Measurements from ENCODE around the gene PDGFD. TPM values are rescaled to one million over a fixed set of nuclear protein-coding genes. Genes with fewer than 3 reads are reported as not detected.

The PDGFD gene
- total RNA-seq, 1 donor from 2014 or later = 21.9 TPM

DNA sequence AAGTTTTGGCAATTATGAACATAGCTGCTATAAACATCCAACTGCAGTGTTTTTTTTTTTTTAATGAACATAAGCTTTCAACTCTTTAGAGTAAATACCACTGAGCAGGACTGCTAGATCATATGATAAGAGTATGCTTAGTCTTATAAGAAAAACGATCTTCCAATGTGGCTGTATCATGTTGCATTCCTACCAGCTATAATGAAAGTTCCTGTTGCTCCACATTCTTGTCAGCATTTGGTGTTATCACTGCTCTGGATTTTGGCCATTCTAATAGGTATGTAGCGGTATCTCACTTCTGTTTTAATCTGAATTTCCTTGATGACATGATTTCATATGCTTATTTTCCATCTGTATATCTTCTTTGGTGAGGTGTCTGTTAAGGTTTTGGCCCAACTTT, 50.4 kb downstream of the PDGFD start:
- H3K36me3 ChIP-seq = no peaks in the 10 kb centered on the region
- TF ChIP-seq POLR2A (IDR thresholded peaks at IDR 0.05) (no peak), POLR2AphosphoS5 (IDR thresholded peaks at IDR 0.05; ENCODE audit: insufficient read depth in 1 of 2, low read depth in 1 of 2) (no peak)
- TF ChIP-seq, protein P1, sequence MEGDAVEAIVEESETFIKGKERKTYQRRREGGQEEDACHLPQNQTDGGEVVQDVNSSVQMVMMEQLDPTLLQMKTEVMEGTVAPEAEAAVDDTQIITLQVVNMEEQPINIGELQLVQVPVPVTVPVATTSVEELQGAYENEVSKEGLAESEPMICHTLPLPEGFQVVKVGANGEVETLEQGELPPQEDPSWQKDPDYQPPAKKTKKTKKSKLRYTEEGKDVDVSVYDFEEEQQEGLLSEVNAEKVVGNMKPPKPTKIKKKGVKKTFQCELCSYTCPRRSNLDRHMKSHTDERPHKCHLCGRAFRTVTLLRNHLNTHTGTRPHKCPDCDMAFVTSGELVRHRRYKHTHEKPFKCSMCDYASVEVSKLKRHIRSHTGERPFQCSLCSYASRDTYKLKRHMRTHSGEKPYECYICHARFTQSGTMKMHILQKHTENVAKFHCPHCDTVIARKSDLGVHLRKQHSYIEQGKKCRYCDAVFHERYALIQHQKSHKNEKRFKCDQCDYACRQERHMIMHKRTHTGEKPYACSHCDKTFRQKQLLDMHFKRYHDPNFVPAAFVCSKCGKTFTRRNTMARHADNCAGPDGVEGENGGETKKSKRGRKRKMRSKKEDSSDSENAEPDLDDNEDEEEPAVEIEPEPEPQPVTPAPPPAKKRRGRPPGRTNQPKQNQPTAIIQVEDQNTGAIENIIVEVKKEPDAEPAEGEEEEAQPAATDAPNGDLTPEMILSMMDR (IDR thresholded peaks at IDR 0.05) = no peak
- H3K9me3 ChIP-seq = no peaks in the 10 kb centered on the region
- intact Hi-C loops (cut with DNase I) = no loop called here
- H3K27ac ChIP-seq = no peak overlapping the region
- H3K27me3 ChIP-seq = no peaks in the 10 kb centered on the region
- H3K4me1 ChIP-seq = no peaks in the 10 kb centered on the region
- no peak for DNase-seq (ENCODE audit: extremely low spot score in 2 of 2)
- no peak overlapping the region for H3K4me3 ChIP-seq

DNA sequence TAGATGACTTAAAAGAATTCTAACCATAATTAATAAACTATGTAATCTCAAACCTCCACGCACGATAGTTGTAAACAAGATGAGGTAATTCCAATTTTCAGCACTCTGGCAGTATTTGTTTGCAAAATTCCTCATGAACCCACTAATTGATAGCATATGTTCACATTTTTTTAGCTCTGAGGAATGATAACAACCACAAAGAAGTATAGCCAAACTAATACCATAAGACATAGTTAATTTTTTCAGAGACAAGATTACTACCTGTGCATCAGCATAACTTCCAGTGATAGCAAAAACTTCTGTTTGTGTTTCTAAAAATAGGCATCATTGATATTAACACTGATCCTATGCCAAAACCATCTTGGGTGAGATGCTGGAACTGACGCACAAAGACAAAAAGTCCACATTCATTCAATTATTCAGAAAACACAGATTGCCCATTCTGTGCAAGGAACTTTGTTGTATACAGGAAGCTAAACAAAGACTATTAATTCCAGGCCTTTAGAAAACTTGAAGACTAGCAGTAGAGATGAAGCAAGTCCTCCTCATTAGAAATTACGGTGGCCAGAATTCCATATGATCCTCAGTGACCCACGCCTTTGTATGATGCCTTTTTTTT, 57.7 kb downstream of the PDGFD start:
- H3K9me3 ChIP-seq = no peaks in the 10 kb centered on the region
- intact Hi-C loops (cut with DNase I) = no loop called here
- no peak overlapping the region for H3K4me3 ChIP-seq
- no peak for DNase-seq (ENCODE audit: extremely low spot score in 2 of 2)
- peak overlapping the region; percentile 44 for H3K27ac ChIP-seq
- TF ChIP-seq, protein P1 (IDR thresholded peaks at IDR 0.05) = no peak
- TF ChIP-seq POLR2A (IDR thresholded peaks at IDR 0.05) = no peak
- TF ChIP-seq POLR2AphosphoS5 (IDR thresholded peaks at IDR 0.05; ENCODE audit: insufficient read depth in 1 of 2, low read depth in 1 of 2) = no peak
- H3K36me3 ChIP-seq = no peaks in the 10 kb centered on the region
- no peaks in the 10 kb centered on the region for H3K27me3 ChIP-seq
- no peaks in the 10 kb centered on the region for H3K4me1 ChIP-seq

DNA sequence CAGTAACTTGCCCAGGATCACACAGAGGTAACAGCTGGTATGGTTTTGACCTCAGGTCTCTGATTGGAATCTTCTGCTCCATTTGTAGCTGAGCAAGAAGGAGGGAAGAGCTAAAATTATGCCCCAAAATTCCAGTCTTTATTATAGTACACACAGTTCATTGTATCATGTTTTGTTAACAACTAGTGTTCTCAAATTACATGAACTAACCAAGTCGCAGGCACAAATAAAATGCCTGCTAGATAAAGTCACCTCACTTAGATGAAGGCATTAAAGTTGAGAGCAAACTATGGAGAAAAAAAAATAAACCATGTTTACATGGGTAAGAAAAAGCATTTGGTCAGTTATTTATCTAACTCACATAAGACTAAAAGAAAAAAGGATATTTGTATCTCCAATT, 58.8 kb downstream of the PDGFD start:
- Histone ChIP-seq H3K9me3 (no peaks in the 10 kb centered on the region), H3K4me3 (no peak overlapping the region), H3K27ac (no peak overlapping the region), H3K36me3 (no peaks in the 10 kb centered on the region), H3K4me1 (no peaks in the 10 kb centered on the region), H3K27me3 (no peaks in the 10 kb centered on the region)
- intact Hi-C loops (cut with DNase I) = no loop called here
- DNase-seq (ENCODE audit: extremely low spot score in 2 of 2) = no peak
- TF ChIP-seq, protein P1 (IDR thresholded peaks at IDR 0.05) = no peak

DNA sequence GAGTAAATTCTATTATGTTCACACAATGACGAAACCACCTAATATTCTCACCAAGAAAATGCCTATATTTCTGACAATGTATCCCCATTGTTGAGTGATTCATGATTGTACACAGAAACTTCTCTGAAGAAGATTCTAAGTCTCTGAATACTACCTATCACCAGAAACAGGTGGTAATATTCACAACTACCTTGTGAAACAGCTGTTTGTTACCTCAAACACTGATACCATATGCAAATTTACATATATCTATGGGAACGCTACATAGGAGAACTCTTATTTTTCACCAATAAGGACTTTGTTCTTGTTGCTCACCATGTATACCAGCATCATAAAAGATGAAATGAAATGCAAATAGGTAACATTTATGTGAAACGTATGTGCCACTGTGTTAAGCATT, 59.3 kb downstream of the PDGFD start:
- H3K27ac ChIP-seq = no peak overlapping the region
- H3K4me1 ChIP-seq = no peaks in the 10 kb centered on the region
- H3K9me3 ChIP-seq = no peaks in the 10 kb centered on the region
- no peak for DNase-seq (ENCODE audit: extremely low spot score in 2 of 2)
- no peaks in the 10 kb centered on the region for H3K27me3 ChIP-seq
- TF ChIP-seq POLR2A (IDR thresholded peaks at IDR 0.05) (no peak), POLR2AphosphoS5 (IDR thresholded peaks at IDR 0.05; ENCODE audit: insufficient read depth in 1 of 2, low read depth in 1 of 2) (no peak)
- TF ChIP-seq, protein P1 (IDR thresholded peaks at IDR 0.05) = no peak
- H3K36me3 ChIP-seq = no peaks in the 10 kb centered on the region
- no peak overlapping the region for H3K4me3 ChIP-seq
- intact Hi-C loops (cut with DNase I) = no loop called here

DNA sequence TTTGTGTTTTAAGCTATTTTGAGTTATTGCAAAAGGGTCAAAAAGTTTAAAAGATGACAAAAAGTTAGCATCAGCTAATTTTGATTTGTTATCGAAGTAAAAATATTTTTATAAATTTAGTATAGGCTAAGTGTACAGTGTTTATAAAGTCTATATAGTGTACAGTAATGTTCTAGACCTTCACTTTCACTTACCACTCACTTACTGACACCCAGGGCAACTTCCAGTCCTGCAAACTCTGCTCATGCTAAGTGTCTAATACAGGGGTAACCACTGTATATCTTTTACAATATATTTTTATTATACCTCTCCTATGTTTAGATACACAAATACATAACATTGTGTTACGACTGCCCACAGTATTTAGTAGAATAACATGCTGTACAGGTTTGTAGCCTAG, 59.7 kb downstream of the PDGFD start:
- Histone ChIP-seq H3K27me3 (no peaks in the 10 kb centered on the region), H3K4me3 (no peak overlapping the region), H3K9me3 (no peaks in the 10 kb centered on the region), H3K27ac (no peak overlapping the region), H3K4me1 (no peaks in the 10 kb centered on the region), H3K36me3 (no peaks in the 10 kb centered on the region)
- intact Hi-C loops (cut with DNase I) = no loop called here
- TF ChIP-seq POLR2AphosphoS5 (IDR thresholded peaks at IDR 0.05; ENCODE audit: insufficient read depth in 1 of 2, low read depth in 1 of 2) = no peak
- TF ChIP-seq POLR2A (IDR thresholded peaks at IDR 0.05) = no peak
- TF ChIP-seq, protein P1 (IDR thresholded peaks at IDR 0.05) = no peak
- DNase-seq (ENCODE audit: extremely low spot score in 2 of 2) = no peak
